NCI-H1694 treated with DMSO at 0.1 percent for 48 hours (cell line): ENCODE measurements around the gene IRF2.

Experiments
- DNase-seq: peaks from one replicate; lab custom pipeline; 2025; lab: John Stamatoyannopoulos, UW

The IRF2 gene

DNA sequence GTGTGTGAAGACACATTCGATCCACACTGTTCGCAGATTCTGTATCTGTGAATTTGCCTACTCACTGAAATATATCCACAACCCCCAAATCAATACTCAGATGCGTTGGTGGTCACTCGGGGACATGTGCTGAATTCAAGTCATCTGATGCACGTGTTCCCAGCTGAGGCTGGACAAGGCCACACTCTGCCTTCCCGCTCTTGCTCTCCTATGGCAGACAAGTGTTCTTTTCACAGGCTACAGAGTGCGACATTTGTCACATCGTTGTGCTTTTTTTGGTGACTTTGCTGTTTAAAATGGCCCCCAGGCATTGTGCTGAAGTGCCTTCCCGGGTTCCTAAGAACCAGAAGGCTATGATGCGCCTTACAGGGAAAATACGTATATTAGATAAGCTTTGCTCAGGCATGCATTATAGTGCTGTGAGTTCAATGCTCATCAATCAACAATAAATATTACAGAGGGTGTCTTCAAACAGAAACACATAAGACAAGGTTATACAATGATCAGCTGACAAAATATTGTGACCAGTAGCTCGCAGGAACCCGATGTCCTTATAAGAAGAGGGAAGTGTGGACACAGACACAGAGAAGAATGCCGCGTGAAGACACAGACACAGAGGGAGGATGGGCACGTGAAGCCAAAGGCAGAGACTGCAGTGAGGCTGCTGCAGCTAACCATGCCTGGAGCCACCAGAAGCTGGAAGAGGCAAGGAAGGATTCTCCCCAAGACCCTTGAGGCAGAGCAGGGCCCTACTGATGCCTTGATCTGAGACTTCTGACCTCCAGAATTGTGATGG lies 42.0 kb downstream of the IRF2 start:
- DNase-seq = no peak

DNA sequence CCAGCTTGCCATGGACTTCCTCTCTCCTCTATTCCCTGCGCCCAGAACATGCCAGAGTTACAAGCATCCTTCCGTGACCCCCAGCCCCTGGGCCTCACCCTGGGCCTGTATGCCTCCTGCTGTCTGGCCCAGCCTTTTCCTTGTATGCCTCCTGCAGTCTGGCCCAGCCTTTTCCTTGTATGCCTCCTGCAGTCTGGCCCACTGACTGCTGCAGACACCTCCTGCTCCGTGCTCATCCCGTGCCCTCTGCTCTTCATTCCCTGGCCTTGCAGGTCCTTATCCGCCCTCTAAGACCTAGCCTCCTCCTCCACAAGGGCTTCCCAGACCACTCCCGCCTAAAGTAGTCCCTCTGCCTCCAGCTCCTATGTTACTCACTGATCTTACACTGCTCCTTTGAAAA lies 44.2 kb downstream of the IRF2 start:
- no peak for DNase-seq

DNA sequence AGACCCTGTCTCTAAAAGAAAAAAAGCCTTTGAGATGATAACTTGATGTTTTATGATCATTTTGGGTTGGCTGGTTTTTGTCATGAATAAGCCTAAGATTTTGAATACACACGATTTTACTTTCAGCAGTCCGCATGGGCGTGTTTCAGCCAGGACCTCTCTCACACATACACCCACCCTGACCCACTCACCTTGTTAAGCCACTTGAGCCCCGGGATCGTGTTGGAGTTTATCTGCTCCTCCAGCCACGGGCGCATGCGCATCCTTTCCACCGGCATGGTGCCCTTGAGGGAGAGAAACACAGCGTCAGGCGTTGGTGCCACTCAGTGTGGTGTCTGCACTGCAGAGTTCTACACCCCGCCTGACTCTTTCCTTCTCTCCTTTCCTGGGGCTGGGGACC lies 45.6 kb downstream of the IRF2 start:
- no peak for DNase-seq

GRCh38 chr4:184427687-184428086 lies 46.7 kb downstream of the IRF2 start:
- no peak for DNase-seq

- no peak for DNase-seq
Measured at GRCh38 chr4:184427093-184427492, 47.3 kb downstream of the IRF2 start.

GRCh38 chr4:184424993-184425758 lies 49.2 kb downstream of the IRF2 start:
- DNase-seq = no peak

DNA sequence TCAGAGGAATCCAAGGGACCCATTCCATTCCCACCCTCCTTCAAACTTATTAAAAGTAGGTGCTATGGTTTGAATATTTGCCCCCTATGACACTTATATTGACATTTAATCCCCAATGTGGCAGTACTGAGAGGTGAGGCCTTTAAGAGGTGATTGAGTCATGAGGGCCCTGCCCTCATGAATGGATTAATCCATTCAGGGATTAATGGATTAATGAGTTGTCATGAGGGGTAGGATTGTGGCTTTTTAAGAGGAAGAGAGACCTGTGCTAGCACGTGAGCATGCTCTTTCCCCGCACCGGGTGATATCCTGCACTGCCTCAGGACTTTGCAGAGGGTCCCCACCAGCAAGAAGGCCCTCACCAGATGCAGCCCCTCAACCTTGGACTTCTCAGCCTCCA lies 50.1 kb downstream of the IRF2 start:
- no peak for DNase-seq

- no peak for DNase-seq
Measured at GRCh38 chr4:184423003-184423686, 51.2 kb downstream of the IRF2 start.

GRCh38 chr4:184422378-184422777 lies 52.0 kb downstream of the IRF2 start:
- no peak for DNase-seq

- DNase-seq = no peak
Measured at GRCh38 chr4:184421533-184422155, 52.7 kb downstream of the IRF2 start.

DNA sequence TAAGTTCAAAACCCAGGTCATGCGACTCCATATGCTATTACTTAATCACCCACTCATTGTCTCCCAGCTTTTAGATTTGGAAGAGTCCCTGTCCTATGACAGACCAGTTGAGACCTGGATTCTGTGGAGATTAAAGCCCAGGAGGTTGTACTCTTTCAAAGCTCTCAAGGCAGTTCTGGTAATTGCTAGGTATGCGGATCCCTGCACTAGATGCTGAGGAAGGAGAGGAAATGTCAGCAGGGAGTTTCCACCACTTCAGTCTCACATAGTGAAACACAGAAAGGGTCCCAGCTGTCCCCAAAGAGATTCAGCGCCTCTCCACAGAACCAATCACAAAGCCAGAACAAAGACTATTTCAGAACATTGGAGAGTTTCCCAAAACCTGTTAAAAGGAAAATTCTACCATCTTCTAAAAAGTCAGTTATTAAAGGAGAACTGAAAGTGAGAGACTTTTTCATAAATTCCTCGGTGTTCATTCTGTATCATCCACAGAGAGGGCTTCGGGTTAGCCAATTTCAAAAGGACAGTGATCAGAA lies 53.4 kb downstream of the IRF2 start:
- DNase-seq = no peak

DNA sequence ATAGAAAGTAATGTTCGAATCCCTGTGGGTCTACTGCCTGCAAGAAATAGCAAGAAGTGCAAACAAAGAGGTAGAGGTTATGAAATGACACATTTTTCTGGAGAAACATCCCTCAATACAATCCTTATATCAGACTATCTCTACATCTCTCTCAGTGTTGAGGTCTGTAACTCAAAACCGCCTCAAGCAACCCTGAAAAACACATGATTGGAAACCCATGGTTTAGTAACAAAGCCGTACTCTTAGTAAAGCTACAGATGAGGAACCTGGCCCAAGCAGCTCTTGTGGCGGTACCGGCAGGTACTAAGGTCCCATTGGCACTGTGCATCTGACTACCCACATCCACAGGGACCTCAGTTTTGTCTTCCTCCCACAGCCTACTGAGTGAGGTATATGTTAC lies 53.9 kb downstream of the IRF2 start:
- no peak for DNase-seq

- DNase-seq = no peak
Measured at GRCh38 chr4:184419976-184420375, 54.4 kb downstream of the IRF2 start.

DNA sequence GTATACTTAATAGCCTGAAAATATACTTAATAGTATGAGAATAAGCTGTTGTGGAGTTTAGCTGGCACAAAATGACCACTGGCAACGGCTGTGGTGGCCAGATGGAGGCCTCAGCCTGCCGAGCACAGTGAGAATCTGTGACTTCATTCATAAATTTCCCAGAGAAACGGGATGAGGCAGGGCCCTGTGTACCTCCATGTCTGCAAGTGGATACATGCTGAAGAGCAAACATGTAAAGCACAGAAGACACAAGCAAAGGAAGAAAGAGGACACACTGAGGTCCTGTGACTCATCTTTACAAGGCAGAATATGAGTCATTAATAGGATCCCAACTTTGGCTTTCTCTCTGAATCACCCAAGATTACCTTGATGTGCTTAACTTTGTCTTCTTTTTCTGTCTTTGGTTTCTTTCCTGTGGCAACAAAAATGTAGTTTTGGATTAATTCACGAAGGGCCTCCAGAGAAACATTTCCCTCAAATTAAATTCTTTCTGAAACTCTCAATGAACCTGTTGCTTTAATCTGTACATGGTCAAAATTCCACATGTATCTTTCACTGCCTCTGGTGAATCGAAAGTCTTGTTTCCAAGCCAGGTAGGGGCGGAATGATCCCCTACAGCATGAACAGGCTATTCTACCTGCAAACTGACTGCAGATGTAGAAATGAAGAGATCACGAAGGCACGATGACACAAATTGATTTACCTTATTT lies 56.4 kb downstream of the IRF2 start:
- no peak for DNase-seq

DNA sequence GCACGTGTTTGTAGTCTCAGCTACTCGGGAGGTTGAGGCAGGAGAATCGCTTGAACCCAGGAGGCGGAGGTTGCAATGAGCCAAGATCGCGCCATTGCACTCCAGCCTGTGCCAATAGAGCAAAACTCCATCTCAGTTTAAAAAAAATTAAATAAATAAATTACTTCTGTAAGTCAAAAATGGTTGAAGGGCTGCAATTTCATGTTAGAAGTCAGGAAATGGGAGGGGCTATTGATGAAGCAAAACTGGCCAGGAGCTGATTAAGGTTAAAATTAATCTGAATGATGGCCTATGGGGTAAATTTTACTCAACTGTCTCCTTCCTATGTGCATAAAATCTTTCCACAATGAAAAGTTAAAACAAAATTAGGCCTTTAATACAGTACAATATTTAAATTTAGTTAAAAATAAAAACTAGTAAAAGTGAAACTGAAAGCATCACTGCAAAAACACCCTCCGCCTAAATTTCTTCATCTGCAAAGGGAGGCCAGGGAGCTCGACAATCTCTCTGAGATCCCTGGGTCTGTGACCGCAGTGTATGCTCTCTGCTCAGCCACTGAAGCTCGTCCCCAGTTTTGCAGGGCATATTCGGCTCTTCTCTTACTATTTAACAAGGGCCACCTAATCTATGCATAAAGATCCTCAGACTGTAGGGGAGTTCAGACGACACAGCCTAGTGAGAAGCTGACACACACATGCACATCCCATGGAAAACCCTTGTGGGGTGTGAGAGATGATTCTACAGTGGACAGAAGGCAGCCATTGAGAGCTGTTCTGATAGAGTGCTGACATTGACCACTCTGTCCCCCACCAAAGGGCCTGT lies 57.2 kb downstream of the IRF2 start:
- no peak for DNase-seq

GRCh38 chr4:184415071-184415470 lies 59.3 kb downstream of the IRF2 start:
- DNase-seq = no peak

GRCh38 chr4:184413261-184414046 lies 60.9 kb downstream of the IRF2 start:
- no peak for DNase-seq

- no peak for DNase-seq
Measured at GRCh38 chr4:184410748-184411147, 63.6 kb downstream of the IRF2 start.

GRCh38 chr4:184409911-184410692 lies 64.2 kb downstream of the IRF2 start:
- no peak for DNase-seq
